Upper lobe of right lung (tissue), 1 donor: ENCODE results near the gene SIRPD. TPM values are rescaled to one million over a fixed set of nuclear protein-coding genes. Genes with fewer than 3 reads are reported as not detected.

Experiments
- ATAC-seq: fragments of 200-7000 bp; cut with Tn5 transposase; one replicate; pipeline ENCODE4 v1.9.1; 2020; ENCODE audit warnings: mild to moderate bottlenecking, moderate library complexity
- DNase-seq: peaks from one replicate; pipeline ENCODE4 v3.0.0-alpha.2; 2020
- H3K27ac ChIP-seq: fragments of 200-600 bp; one replicate; pipeline ENCODE4 v1.8.0; 2022
- H3K27me3 ChIP-seq: fragments of 200-600 bp; one replicate; pipeline ENCODE4 v1.8.0; 2022; ENCODE audit warnings: mild to moderate bottlenecking
- H3K36me3 ChIP-seq: fragments of 200-600 bp; one replicate; pipeline ENCODE4 v1.8.0; 2022
- H3K4me1 ChIP-seq: fragments of 200-600 bp; one replicate; pipeline ENCODE4 v1.8.0; 2022
- H3K4me3 ChIP-seq: fragments of 200-600 bp; one replicate; pipeline ENCODE4 v1.8.0; 2022; ENCODE audit warnings: mild to moderate bottlenecking
- H3K9me3 ChIP-seq: fragments of 200-600 bp; one replicate; pipeline ENCODE4 v1.8.0; 2022
- CTCF ChIP-seq: fragments of 200-600 bp; IDR thresholded peaks from one replicate; pipeline ENCODE4 v1.8.0; 2022; ENCODE audit warnings: antibody characterized with exemption
- intact Hi-C: fragments of 100-400 bp; cut with DNase I; formaldehyde crosslinking; loops from one replicate; pipeline ENCODE4 v1.11.0; 2022
- total RNA-seq: library from RNA; stranded (reverse); fragmentation: NEBNext Ultra II Directional; extraction: Animal tissue kit (Norgen Biotek cat#: 25700); gene quantifications from one replicate; pipeline ENCODE4 v1.2.1, GENCODE V29; 2021
- donor health status: DM: no; HTN: yes; CAD: no; lungs with severe emphysema.

SIRPD gene
- total RNA-seq, 1 donor from 2014 or later, result 0.78 TPM

DNA sequence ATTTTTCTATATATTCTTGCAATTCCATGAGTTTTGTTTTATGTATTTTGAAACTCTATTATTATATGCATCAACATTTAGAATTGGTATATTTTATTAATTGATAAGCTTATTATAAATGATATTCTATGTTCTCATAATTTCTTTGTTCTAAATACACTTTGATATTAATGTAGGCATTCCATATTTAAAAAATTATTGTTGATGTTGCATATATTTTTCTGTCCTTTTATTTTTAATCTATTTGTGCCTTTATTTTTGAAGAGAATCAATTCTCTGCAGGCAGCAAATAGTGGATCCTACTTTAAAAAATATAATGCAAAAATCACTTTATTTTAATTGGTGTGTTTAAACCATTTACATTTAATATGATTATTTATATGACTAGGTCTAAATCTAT, 29.6 kb downstream of the SIRPD start:
- Histone ChIP-seq H3K4me3 (no peak overlapping the region), H3K36me3 (no peaks in the 10 kb centered on the region), H3K9me3 (no peaks in the 10 kb centered on the region), H3K27ac (no peak overlapping the region), H3K4me1 (no peaks in the 10 kb centered on the region), H3K27me3 (no peaks in the 10 kb centered on the region)
- ATAC-seq (no peak), DNase-seq (no peak)
- TF ChIP-seq CTCF, result no peak
- intact Hi-C loops, result no loop called here

- DNase-seq, result no peak
- Histone ChIP-seq H3K27me3 (no peaks in the 10 kb centered on the region), H3K36me3 (no peaks in the 10 kb centered on the region), H3K9me3 (no peaks in the 10 kb centered on the region), H3K4me1 (no peaks in the 10 kb centered on the region), H3K27ac (no peak overlapping the region), H3K4me3 (no peak overlapping the region)
- no peak for TF ChIP-seq CTCF
- ATAC-seq, result no peak
- intact Hi-C loops, result no loop called here
These were observed 30.6 kb downstream of the SIRPD start for GRCh38 chr20:1526896-1527295.

DNA sequence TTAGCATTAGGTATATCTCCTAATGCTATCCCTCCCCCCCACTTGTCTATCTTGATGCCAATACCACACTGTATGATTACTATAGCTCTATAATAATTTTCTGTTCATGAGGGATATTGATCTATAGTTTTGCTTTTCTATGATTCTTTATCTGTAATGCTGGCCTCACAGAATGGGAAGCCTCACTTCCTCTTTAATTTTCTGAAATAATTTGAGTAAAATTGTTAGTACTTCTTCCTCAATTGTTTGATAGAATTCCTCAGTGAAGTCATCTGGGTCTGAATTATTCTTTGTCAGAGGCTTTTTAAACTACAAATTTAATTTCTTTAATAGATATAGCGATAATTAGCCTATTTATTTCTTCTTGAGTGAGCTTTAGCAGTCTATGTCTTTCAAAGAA, 31.2 kb downstream of the SIRPD start:
- no peak for TF ChIP-seq CTCF
- Histone ChIP-seq H3K4me3 (no peak overlapping the region), H3K9me3 (no peaks in the 10 kb centered on the region), H3K36me3 (no peaks in the 10 kb centered on the region), H3K4me1 (no peaks in the 10 kb centered on the region), H3K27ac (no peak overlapping the region), H3K27me3 (no peaks in the 10 kb centered on the region)
- intact Hi-C loops, result no loop called here
- DNase-seq, result no peak
- no peak for ATAC-seq

DNA sequence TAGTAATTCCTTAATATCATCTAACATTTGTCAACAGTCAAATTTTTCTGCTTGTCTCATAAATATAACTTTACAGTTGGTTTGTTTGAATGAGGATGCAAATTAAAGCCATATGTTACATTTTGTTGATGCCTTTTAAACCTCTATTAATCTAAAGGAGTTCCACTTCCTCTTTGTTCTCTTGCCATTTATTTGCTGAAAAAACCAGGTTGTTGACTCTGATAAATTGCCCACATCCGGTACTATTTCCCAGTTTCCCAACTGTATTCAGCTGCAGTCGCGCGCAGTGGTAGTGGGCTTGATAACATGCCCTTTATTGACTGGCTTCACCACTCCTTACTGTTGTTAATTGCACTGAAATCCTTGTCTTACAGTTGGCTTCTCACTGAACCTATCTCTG, 33.5 kb downstream of the SIRPD start:
- Histone ChIP-seq H3K36me3 (no peaks in the 10 kb centered on the region), H3K27ac (no peak overlapping the region), H3K4me1 (no peaks in the 10 kb centered on the region), H3K27me3 (no peaks in the 10 kb centered on the region), H3K4me3 (no peak overlapping the region), H3K9me3 (no peaks in the 10 kb centered on the region)
- intact Hi-C loops, result no loop called here
- no peak for DNase-seq
- TF ChIP-seq CTCF, result no peak
- no peak for ATAC-seq

GRCh38 chr20:1517010-1517409, 40.5 kb downstream of the SIRPD start:
- ATAC-seq, result no peak
- H3K4me3 ChIP-seq, result no peak overlapping the region
- no peaks in the 10 kb centered on the region for H3K27me3 ChIP-seq
- H3K9me3 ChIP-seq, result no peaks in the 10 kb centered on the region
- H3K27ac ChIP-seq, result no peak overlapping the region
- no peak for TF ChIP-seq CTCF
- intact Hi-C loops, result no loop called here
- no peak for DNase-seq
- H3K36me3 ChIP-seq, result no peaks in the 10 kb centered on the region
- no peaks in the 10 kb centered on the region for H3K4me1 ChIP-seq

- no peak for DNase-seq
- Histone ChIP-seq H3K27ac (no peak overlapping the region), H3K27me3 (no peaks in the 10 kb centered on the region), H3K4me1 (no peaks in the 10 kb centered on the region), H3K36me3 (no peaks in the 10 kb centered on the region), H3K9me3 (no peaks in the 10 kb centered on the region), H3K4me3 (no peak overlapping the region)
- intact Hi-C loops, result no loop called here
- no peak for ATAC-seq
- TF ChIP-seq CTCF, result no peak
These were observed 43.7 kb downstream of the SIRPD start for GRCh38 chr20:1513801-1514200.
